Epithelial cell of esophagus (primary cell): Measurements from ENCODE around the gene GRM7.
A peak's percentile ranks its signal among the peaks of the same experiment; 100 is the strongest.

Experiments used
- DNase-seq: peaks from one replicate; pipeline ENCODE4 v3.0.0; 2010; ENCODE audit warnings: low read depth
- H3K4me3 ChIP-seq: 2 replicates; pipeline ENCODE4 v1.5.1; 2011; ENCODE audit warnings: mild to moderate bottlenecking, low read length, control low read depth
- CTCF ChIP-seq: IDR thresholded peaks from 2 replicates; pipeline ENCODE4 v1.5.1; 2011; ENCODE audit warnings: low read depth, mild to moderate bottlenecking, low read length, control low read depth, inconsistent platforms; ENCODE audit not compliant: insufficient read depth; ENCODE audit errors: missing control alignments

The GRM7 gene

DNA sequence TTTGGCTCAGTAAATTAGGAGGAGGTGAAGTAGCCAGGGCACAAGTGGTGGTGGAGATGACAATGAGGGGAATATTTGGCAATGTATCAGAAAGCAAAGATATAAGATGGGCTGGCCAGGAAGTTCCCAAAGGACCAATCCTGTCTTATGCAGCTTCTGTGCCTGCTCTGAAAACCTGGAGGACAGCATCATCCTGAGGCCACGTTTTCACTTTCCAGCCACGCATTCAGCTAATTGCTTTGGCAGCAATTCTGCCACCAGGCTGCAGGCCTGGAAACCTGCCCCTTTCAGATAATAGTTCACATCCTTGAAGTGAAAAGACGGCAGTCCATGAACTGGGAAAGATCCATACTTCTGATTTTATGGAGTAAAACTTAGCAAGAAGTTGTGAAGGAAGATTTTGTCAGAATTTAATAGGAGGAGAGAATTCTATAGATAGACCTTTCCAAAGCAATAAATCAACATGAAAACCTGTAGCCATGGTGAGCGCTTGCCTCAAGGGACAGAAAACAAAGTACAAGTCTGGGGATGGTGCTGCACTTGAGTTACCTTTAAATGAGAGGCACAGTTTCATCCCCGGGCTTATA, 682.5 kb downstream of the GRM7 start:
- peak; percentile 9 for DNase-seq
- TF ChIP-seq CTCF: peak; percentile 25
- no peak overlapping the region for H3K4me3 ChIP-seq

GRCh38 chr3:7545334-7545733, 684.4 kb downstream of the GRM7 start:
- no peak overlapping the region for H3K4me3 ChIP-seq
- TF ChIP-seq CTCF: no peak
- DNase-seq: no peak

GRCh38 chr3:7546253-7546652, 685.3 kb downstream of the GRM7 start:
- H3K4me3 ChIP-seq: no peak overlapping the region
- DNase-seq: peak; percentile 57
- peak; percentile 50 for TF ChIP-seq CTCF

- H3K4me3 ChIP-seq: no peak overlapping the region
- peak; percentile 4 for DNase-seq
- no peak for TF ChIP-seq CTCF
Measured at GRCh38 chr3:7547826-7548225, 686.9 kb downstream of the GRM7 start.

- DNase-seq: peak; percentile 85
- no peak for TF ChIP-seq CTCF
- no peak overlapping the region for H3K4me3 ChIP-seq
Measured at GRCh38 chr3:7562892-7563291, 702.0 kb downstream of the GRM7 start.

DNA sequence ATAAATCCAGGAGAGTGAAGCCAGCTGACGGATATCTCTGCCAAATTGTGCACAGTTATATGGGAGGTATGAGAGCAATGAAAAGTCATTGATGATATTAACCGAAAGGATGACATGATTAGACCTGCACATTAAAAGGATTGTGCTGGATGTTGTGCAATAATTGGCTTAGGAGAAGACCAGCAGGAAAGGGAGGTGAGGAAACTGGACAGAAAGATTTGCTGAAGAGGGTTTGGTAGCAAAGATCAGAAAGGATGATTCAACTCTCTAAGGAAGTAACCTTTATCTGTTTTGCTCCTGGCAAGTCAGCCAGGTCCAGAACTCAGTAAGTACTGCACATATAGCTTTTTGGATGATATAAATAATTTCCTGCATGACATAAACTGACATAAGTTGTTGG, 704.7 kb downstream of the GRM7 start:
- no peak overlapping the region for H3K4me3 ChIP-seq
- no peak for TF ChIP-seq CTCF
- DNase-seq: peak; percentile 81

- no peak for TF ChIP-seq CTCF
- no peak overlapping the region for H3K4me3 ChIP-seq
- DNase-seq: no peak
Measured at GRCh38 chr3:7567160-7567559, 706.2 kb downstream of the GRM7 start.
